ENCODE results near the gene TSPO. TPM values are rescaled to one million over a fixed set of nuclear protein-coding genes. Genes with fewer than 3 reads are reported as not detected.

The TSPO gene
- total RNA-seq, 1 donor from 2014 or later: 124 TPM

DNA sequence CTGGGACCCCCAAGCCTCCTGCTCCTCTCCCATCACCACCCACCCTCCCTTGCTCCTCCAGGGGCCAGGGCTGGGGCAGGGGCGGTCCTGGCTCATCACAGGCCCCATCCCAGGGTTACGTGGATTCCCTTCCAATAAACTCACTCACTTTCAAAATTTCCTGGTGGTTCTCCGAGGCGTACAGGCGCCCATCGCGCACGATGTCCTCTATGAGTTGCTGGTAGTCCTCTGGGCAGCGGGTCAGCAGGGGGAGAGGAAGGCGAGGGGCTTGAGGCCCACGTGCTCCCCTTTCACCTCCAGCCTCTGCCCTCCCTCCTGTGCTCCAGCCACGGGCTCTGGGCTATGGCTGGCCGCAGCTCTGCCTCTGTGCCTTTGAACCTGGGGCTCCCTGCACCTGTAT lies 56.0 kb downstream of the TSPO start:
- H3K9me3 Mint-ChIP-seq (ENCODE audit: unreplicated experiment): peaks cover 1% of the 10 kb centered on the region
- Histone ChIP-seq H3K27me3 (ENCODE audit: insufficient read depth, low read length) (no peaks in the 10 kb centered on the region), H3K9me3 (ENCODE audit: insufficient read depth, low read depth, low read length) (no peaks in the 10 kb centered on the region), H3K4me2 (ENCODE audit: low read length) (no peak overlapping the region), H3K9ac (ENCODE audit: low read length) (no peak overlapping the region), H3K4me1 (ENCODE audit: insufficient read depth, low read length) (no peaks in the 10 kb centered on the region), H2AFZ (ENCODE audit: low read depth, low read length) (no peak overlapping the region), H3K79me2 (ENCODE audit: insufficient read depth, low read length) (no peaks in the 10 kb centered on the region), H4K20me1 (ENCODE audit: insufficient read depth, low read length) (no peaks in the 10 kb centered on the region), H3K27ac (ENCODE audit: low read depth, low read length) (no peak overlapping the region), H3K36me3 (ENCODE audit: insufficient read depth, low read length) (no peaks in the 10 kb centered on the region), H3K4me3 (ENCODE audit: insufficient read depth, low read depth, low read length) (no peak overlapping the region)
- no peaks in the 10 kb centered on the region for H3K4me1 Mint-ChIP-seq (ENCODE audit: low read depth, unreplicated experiment)
- no peak for FAIRE-seq
- H3K36me3 Mint-ChIP-seq (ENCODE audit: low read depth, unreplicated experiment): no peaks in the 10 kb centered on the region
- peaks cover 23% of the 10 kb centered on the region for H3K27me3 Mint-ChIP-seq (ENCODE audit: low read depth, unreplicated experiment)
- no peak overlapping the region for H3K4me3 Mint-ChIP-seq (ENCODE audit: unreplicated experiment)
- no peak for DNase-seq (ENCODE audit: low read depth)
- H3K27ac Mint-ChIP-seq (ENCODE audit: unreplicated experiment): no peak overlapping the region
- TF ChIP-seq EZH2 (IDR thresholded peaks at IDR 0.05; ENCODE audit: insufficient read depth, low read length) (no peak), CTCF (IDR thresholded peaks at IDR 0.05; ENCODE audit: insufficient read depth, low read depth, low read length) (no peak)

DNA sequence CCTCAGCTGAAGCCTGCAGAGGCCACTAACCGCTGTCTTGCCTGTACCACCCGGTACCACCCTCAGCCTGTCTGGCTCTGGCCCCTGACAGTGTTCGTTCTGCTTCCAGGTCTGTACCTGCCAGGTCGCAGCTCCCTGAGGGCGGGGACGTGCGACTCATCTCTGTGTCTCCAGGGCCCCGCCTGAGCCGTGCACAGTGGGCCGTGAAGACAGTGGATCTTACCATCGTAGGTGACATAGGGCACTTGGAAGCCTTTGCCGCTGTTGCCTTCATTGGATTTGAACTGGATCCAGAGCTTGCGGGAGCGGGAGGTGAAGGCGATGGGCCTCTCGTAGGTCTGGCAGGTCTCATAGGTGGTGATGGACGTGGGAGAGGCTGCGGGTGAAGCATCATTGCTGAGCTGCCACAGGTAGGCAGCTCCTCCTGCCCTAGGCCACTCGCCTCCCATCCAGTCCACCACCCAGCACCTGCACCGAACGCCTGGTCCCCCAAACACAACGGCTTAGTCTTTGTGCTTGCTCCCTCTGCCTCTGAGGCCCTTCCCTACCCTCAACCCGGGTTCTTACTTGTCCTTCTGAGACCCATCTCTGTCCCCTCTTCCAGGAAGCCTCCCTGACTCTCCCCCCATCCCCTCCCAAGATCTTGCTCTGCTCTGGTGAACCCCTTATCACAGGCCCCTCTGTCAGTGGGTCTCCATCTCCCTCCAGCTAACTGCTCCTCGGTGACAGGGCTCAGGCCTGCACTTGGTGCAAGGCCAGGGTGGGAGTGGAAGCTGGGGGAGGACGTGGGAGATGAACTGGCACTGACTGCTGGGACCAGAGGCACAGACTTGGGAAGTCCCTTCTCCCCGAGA lies 56.7 kb downstream of the TSPO start:
- H3K9ac ChIP-seq (ENCODE audit: low read length): no peak overlapping the region
- H3K79me2 ChIP-seq (ENCODE audit: insufficient read depth, low read length): no peaks in the 10 kb centered on the region
- FAIRE-seq (no peak), DNase-seq (ENCODE audit: low read depth) (no peak)
- H3K36me3 ChIP-seq (ENCODE audit: insufficient read depth, low read length): no peaks in the 10 kb centered on the region
- Mint-ChIP-seq H3K36me3 (ENCODE audit: low read depth, unreplicated experiment) (no peaks in the 10 kb centered on the region), H3K27me3 (ENCODE audit: low read depth, unreplicated experiment) (peaks cover 20% of the 10 kb centered on the region), H3K4me3 (ENCODE audit: unreplicated experiment) (no peak overlapping the region), H3K9me3 (ENCODE audit: unreplicated experiment) (peaks cover 1% of the 10 kb centered on the region), H3K27ac (ENCODE audit: unreplicated experiment) (no peak overlapping the region), H3K4me1 (ENCODE audit: low read depth, unreplicated experiment) (no peaks in the 10 kb centered on the region)
- no peak overlapping the region for H3K27ac ChIP-seq (ENCODE audit: low read depth, low read length)
- H2AFZ ChIP-seq (ENCODE audit: low read depth, low read length): no peak overlapping the region
- no peak for TF ChIP-seq EZH2 (IDR thresholded peaks at IDR 0.05; ENCODE audit: insufficient read depth, low read length)
- TF ChIP-seq CTCF (IDR thresholded peaks at IDR 0.05; ENCODE audit: insufficient read depth, low read depth, low read length): no peak
- no peak overlapping the region for H3K4me2 ChIP-seq (ENCODE audit: low read length)
- no peaks in the 10 kb centered on the region for H3K27me3 ChIP-seq (ENCODE audit: insufficient read depth, low read length)
- H3K4me3 ChIP-seq (ENCODE audit: insufficient read depth, low read depth, low read length): no peak overlapping the region
- no peaks in the 10 kb centered on the region for H3K9me3 ChIP-seq (ENCODE audit: insufficient read depth, low read depth, low read length)
- no peaks in the 10 kb centered on the region for H4K20me1 ChIP-seq (ENCODE audit: insufficient read depth, low read length)
- no peaks in the 10 kb centered on the region for H3K4me1 ChIP-seq (ENCODE audit: insufficient read depth, low read length)
